Lower leg skin (tissue), 3 donors: ENCODE measurements around the gene MACROD1.

Source experiments
- POLR2A ChIP-seq, 2 donors: fragments of 450-650 bp; IDR thresholded peaks; one replicate each; pipeline ENCODE4 v1.6.1; 2016 to 2017; ENCODE audit warnings: antibody characterized with exemption in 2 of 2, mild to moderate bottlenecking in 1 of 2, moderate library complexity in 1 of 2
- TF ChIP-seq, protein P1 (sequence below), 3 donors: fragments of 450-650 bp; IDR thresholded peaks; one replicate each; pipeline ENCODE4 v1.5.1; 2016; ENCODE audit warnings: antibody characterized with exemption in 3 of 3, mild to moderate bottlenecking in 3 of 3, moderate library complexity in 2 of 3

DNA sequence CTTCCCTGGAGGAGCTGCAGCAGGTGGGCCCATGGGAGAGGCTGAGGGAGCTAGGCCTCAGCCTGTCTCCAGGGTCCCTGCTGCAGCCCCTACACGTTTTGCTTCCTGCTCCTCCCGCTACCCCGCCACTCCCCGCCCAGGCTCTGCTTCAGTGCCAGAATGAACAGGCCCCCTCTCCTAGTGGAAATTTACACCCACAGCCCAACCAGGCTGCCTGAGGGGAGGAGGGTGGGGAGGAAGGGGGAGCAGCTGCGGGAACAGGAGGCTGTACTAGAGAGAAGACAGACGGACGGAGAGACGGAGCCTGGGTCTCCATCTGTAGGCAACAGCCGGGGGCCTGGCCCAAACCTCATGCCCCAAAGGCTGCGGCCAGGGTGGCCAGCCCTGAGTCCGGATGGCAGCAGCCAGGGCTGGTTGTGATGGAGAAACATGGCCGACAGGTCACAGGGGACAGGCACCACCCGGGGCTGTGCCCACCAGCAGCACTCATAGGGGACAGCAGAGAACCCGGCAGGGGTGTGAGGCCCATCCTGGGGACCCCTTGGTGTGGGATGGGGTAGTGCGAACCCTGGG lies 109.6 kb downstream of the MACROD1 start:
- TF ChIP-seq, protein P1, sequence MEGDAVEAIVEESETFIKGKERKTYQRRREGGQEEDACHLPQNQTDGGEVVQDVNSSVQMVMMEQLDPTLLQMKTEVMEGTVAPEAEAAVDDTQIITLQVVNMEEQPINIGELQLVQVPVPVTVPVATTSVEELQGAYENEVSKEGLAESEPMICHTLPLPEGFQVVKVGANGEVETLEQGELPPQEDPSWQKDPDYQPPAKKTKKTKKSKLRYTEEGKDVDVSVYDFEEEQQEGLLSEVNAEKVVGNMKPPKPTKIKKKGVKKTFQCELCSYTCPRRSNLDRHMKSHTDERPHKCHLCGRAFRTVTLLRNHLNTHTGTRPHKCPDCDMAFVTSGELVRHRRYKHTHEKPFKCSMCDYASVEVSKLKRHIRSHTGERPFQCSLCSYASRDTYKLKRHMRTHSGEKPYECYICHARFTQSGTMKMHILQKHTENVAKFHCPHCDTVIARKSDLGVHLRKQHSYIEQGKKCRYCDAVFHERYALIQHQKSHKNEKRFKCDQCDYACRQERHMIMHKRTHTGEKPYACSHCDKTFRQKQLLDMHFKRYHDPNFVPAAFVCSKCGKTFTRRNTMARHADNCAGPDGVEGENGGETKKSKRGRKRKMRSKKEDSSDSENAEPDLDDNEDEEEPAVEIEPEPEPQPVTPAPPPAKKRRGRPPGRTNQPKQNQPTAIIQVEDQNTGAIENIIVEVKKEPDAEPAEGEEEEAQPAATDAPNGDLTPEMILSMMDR (IDR thresholded peaks at IDR 0.05): no peak
- no peak for TF ChIP-seq POLR2A (IDR thresholded peaks at IDR 0.05)
